Stimulated activated CD4-positive, alpha-beta T cell treated with anti-CD3 and anti-CD28 coated beads, Interleukin-2, amount 100 ng/mL, for 4 hours (primary cell): Measurements from ENCODE around the gene USP24.
"Not testable (repeated sequence)": the region's sequence is repeated elsewhere in the genome, so short reads cannot be mapped to it uniquely, and the experiment has no call there.

Experiments used
- DNase-seq: peaks from one replicate; pipeline ENCODE4 v3.0.0-alpha.2; 2020; ENCODE audit warnings: low read depth

USP24 gene

DNA sequence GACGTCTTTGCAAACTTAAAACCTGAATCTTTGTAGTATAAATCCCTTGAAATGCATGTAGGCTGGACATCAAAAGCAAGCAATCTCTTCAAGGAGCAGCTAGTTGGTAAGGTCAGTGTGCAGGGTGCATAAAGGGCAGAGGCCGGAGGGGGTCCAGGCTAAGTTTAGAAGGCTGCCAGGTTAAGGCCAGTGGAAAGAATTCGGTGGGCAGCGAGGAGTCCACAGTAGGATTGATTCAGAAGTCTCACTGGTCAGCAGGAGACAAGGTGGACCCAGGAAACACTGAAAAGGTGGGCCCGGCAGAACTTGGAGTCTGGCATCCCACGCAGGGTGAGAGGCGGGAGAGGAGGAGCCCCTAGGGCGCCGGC, 176.2 kb downstream of the USP24 start:
- DNase-seq = no peak

DNA sequence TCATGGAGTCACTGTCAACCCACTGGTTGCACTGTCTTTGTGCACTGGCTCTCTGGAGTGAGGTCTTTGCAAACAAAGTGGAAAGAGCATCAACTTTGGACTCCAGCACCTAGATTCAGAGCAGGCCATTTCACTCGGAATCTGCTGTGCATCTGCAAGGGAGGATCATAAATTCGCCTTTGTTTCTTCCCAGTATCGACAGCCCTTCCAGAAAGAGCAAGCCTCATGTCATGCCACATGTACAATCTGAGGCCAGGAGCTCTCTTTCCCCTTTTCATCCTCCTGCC, 176.7 kb downstream of the USP24 start:
- no peak for DNase-seq

DNA sequence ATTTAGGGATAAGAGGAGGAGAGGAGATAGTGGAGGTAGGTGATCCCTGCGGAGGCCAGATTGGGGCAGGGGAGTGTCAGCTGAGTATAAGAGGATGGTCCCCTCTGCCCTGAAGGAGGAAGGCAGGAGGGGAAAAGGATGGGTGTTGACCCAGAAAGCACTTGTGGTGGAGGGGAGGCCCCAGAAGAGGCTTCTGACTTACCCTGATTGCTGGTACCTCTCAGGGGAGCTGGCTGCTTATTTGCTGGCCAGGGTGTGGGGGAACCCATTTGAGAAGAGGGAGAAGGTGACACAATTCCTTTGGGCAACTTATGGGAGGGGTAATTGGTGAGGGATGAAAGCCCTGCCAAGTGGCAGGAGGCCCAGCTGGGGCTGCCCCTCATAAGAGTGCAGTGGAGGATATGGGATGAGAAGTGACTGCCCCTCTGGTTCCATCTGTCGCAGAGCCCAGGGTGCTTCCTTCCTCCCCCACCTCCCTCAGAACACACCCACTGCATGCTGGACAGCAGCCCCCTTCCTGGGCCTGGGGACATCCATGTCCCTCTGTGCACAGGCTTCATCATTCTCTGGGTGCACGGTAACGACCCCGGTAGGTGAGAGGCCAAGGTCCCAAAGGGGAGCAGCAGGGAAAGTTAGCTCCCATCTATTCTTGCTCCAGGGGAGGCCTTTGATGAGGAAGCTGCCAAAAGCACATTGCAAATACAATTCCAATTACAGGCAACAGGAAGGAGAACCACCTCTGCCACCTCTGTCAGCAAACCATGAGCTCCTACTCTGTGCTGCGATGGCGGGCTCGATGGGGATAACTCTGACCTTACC, 177.2 kb downstream of the USP24 start:
- no peak for DNase-seq

DNA sequence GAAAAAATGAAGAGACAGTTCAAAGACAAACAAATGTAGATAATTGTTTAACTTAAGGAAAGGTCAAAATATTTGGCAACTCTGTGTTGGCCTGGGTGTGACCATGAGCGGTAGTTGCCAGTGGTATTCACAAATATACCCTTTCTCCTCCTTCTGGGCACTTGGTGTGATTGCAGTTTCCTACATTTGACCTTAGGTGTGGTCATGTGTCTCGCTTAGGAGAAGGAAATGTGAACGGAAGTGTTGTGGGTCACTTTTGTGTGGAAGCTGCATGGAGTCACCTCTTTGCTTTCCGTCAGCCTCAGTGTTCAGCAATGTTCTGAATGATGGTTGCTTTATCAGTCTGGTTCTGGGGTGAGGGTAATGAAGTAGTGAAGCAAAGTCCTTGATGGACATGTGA, 179.3 kb downstream of the USP24 start:
- DNase-seq = no peak

DNA sequence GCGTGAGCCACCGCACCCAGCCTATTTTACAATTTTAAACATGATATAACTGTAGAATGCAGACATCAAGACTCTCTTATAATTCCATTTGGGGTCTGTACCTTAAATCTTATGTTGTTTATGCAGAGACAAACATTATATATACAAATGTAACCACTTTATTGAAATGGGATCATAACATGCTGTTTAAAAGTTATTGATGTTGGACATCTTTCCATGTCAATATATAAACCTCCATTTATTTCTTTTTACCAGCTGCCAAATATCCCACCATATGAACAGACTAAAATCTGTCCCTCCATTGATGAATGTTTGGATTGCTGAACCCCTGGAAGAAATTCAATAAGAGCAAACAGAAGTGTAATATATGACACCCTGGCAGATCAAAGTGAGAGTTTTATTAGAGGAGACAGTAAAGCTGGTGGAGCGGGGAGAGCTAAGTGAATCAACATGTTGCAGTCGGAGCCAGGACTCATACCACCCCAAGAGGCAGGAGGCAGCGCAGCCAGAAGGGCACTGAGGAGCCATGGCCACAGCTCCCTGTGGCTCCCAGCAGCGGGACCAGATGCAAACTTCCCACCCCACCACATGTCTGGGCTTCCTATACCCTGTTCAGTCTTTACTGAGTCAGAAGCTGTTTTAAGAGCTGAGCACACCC, 180.6 kb downstream of the USP24 start:
- no peak for DNase-seq

DNA sequence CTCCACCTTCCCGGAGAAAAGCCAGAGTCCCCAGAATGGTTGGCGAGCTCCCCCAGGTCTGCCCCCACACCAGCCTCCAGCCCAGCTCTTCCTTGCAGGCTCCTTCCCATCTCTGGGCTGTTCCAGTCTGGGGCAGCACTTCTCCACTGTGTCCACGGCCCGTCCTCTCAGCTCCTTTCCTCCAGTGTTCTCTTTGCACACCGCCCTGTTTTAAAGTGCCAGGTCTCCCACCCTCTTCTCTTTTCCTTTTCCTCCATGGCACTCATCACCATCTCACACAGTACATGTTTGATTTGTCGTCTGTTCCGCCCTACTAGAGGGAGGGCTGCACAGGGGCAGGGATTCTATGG, 181.9 kb downstream of the USP24 start:
- DNase-seq = no peak

DNA sequence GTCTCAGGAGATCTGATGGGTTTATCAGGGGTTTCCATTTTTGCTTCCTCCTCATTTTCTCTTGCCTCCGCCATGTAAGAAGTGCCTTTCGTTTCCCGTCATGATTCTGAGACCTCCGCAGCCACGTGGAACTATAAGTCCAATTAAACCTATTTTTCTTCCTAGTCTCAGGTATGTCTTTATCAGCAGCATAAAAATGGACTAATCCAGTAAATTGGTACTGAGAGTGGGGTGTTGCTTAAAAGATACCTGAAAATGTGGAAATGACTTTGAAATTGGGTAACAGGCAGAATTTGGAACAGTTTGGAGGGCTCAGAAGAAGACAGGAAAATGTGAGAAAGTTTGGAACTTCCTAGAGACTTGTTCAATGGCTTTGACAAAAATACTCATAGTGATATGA, 184.1 kb downstream of the USP24 start:
- not testable (repeated sequence) for DNase-seq

DNA sequence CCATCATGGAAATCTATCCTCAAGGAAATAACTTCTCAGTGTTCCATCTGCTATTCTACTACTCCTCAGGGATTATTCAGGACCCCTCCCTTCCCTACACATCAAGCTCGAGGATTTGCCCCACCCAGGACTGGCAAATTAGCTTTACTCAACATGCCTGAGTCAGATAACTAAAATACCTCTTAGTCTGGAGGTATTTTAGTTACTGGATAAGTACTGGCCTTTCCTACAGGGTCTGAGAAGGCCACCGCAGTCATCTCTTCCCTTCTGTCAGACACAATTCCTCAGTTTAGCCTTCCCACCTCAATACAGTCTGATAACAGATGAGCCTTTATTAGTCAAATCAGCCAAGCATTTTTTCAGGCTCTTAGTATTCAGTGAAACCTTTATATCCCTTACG, 188.5 kb downstream of the USP24 start:
- DNase-seq = not testable (repeated sequence)

DNA sequence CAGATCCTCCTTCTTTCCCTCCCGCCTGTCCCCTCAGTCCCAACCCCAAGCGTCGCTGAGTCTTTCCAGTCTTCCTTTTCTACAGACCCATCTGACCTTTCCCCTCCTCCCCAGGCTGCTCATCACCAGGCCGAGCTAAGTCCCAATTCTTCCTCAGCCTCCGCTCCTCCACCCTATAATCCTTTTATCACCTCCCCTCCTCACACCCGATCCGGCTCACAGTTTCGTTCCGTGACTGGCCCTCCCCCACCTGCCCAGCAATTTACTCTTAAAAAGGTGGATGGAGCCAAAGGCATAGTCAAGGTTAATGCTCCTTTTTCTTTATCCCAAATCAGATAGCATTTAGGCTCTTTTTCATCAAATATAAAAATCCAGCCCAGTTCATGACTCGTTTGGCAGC, 191.0 kb downstream of the USP24 start:
- not testable (repeated sequence) for DNase-seq

DNA sequence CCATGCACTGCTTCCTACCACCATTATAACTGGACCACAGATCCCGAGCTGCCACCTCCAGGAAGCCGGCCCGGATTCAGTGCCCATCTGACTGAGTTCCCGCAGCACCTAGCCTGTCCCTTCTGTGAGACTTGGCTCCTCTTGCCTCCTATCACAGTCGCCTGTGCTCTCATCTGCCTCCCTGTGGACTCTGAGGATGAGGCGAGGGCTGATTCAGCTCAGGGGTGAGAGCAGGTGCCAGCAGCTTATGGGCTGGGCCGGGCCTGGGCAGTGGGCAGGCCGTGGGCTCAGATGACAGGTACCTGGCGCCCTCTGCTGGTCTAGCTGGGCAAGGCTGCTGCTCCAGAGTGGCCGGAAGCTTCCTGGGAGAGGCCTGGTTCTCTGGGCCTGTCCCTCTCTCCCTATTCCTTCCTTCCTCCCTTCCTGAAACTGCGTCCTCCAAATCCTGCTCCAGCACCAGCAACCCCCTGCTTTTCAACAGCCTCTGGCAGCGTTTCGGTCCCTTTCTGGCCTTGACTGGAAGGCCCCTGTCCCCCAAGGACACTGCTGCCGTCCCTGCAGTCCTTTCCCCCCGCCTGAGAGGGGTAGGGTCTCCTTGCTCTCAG, 193.1 kb downstream of the USP24 start:
- DNase-seq = peak; percentile 18

DNA sequence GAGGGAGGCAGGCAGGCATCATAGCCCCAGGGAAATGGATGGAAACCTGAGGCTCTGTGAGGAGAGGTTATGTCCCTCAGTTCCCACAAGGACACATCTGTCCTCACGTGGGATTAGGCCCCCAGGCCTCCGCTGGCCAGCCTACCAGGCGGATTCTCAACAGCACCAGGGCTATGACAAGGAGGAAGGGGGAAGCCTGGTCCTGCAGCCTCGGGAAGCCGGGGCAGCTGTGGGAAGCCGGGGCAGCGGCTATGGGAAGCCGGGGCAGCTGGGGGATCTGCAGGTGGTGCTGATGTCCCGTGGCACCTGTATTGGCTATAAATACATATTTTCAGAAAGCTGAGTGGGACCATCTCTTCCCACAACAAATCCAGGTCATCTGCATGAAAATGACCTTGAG, 196.8 kb downstream of the USP24 start:
- DNase-seq = no peak
